HepG2 (cell line): ENCODE results near the gene CRYZL1.

Source experiments
- BRCA1 ChIP-seq: sonication (generic); formaldehyde crosslinking; IDR thresholded peaks from 2 replicates; pipeline ENCODE4 v1.4.0; 2020; ENCODE audit warnings: missing genetic modification reagents
- FOXA3 ChIP-seq: IDR thresholded peaks from 2 replicates; pipeline ENCODE4 v1.6.1; 2016; ENCODE audit warnings: missing genetic modification reagents, missing compliant biosample characterization
- KIAA2018 ChIP-seq: sonication (generic); formaldehyde crosslinking; IDR thresholded peaks from 2 replicates; pipeline ENCODE4 v1.5.0; 2020; ENCODE audit warnings: mild to moderate bottlenecking, missing genetic modification reagents, borderline replicate concordance
- POLR2A ChIP-seq, 2 experiments: IDR thresholded peaks; 2 replicates each; pipeline ENCODE4 v1.6.1; 2011; ENCODE audit warnings: low read depth in 2 of 2, low read length in 2 of 2, mild to moderate bottlenecking in 1 of 2, moderate library complexity in 1 of 2; ENCODE audit not compliant: insufficient read depth in 1 of 2
- RBM22 ChIP-seq: fragments of 200-400 bp; formaldehyde crosslinking; optimal IDR thresholded peaks from 2 replicates; pipeline ENCODE3; 2017; ENCODE audit warnings: mild to moderate bottlenecking, low read length, moderate library complexity
- RFXANK ChIP-seq: IDR thresholded peaks from 2 replicates; pipeline ENCODE4 v1.6.1; 2016
- TCF7 ChIP-seq: sonication (generic); IDR thresholded peaks from 2 replicates; pipeline ENCODE4 v1.6.1; 2016; ENCODE audit warnings: antibody characterized with exemption, low read depth
- TF ChIP-seq, protein P1 (sequence below): sonication (generic); formaldehyde crosslinking; IDR thresholded peaks from 2 replicates; pipeline ENCODE4 v1.5.0; 2020; ENCODE audit warnings: mild to moderate bottlenecking, missing genetic modification reagents, moderate library complexity

DNA sequence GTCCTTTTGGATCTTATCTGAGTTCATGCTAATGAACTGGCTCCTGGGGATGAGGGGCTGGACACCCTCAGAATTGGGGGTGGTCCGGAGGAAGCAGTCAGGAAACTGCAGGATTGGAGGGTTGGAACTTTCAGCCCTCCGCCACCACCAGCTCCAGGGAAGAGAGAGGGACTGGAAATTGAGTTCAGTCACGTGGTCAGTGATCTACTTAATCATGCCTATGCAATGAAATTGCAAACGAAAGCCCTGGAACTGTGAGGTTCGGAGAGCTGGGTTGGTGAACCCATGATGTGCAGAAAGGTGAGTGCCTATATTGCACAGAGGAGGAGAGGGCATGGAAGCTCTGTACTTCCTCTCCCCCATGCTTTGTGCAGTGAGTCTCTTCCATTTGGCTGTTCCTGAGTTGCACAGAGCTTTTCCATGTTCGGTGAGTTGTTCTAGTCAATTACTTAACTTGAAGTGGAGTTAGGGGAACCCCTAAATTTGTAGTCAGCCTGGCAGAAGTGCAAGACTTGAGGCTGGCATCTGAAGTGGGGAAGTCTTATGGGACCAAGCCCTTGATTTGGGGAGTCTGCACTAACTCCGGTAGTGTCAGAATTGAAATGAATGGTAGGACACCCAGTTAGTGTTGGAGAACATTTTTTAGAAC is 17.5 kb upstream of the CRYZL1 start:
- TF ChIP-seq RBM22 (no peak), KIAA2018 (CRISPR knock-in tag) (no peak), BRCA1 (CRISPR knock-in tag) (no peak), RFXANK (CRISPR knock-in tag) (no peak), POLR2A (IDR thresholded peaks at IDR 0.05; ENCODE audit: insufficient read depth in 1 of 2, low read depth in 2 of 2, low read length in 2 of 2) (no peak), TCF7 (no peak), FOXA3 (CRISPR knock-in tag) (no peak)
- TF ChIP-seq, protein P1, sequence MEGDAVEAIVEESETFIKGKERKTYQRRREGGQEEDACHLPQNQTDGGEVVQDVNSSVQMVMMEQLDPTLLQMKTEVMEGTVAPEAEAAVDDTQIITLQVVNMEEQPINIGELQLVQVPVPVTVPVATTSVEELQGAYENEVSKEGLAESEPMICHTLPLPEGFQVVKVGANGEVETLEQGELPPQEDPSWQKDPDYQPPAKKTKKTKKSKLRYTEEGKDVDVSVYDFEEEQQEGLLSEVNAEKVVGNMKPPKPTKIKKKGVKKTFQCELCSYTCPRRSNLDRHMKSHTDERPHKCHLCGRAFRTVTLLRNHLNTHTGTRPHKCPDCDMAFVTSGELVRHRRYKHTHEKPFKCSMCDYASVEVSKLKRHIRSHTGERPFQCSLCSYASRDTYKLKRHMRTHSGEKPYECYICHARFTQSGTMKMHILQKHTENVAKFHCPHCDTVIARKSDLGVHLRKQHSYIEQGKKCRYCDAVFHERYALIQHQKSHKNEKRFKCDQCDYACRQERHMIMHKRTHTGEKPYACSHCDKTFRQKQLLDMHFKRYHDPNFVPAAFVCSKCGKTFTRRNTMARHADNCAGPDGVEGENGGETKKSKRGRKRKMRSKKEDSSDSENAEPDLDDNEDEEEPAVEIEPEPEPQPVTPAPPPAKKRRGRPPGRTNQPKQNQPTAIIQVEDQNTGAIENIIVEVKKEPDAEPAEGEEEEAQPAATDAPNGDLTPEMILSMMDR (CRISPR knock-in tag), result no peak
